SK-N-SH treated with all-trans-retinoic acid at 6 μM for 48 hours (cell line): Measurements from ENCODE around the gene MS4A10.

Experiments used
- ATAC-seq: fragments of 200-7000 bp; cut with Tn5 transposase; 3 replicates; pipeline ENCODE4 v1.9.1; 2020; ENCODE audit warnings: mild to moderate bottlenecking, moderate library complexity
- ARNTL ChIP-seq: fragments of 450-650 bp; formaldehyde crosslinking; IDR thresholded peaks from 2 replicates; pipeline ENCODE4 v1.5.0; 2020; ENCODE audit warnings: low read depth, mild to moderate bottlenecking, moderate library complexity, borderline replicate concordance
- BACH2 ChIP-seq: fragments of 250-450 bp; sonication (Bioruptor Pico); IDR thresholded peaks from 2 replicates; pipeline ENCODE4 v1.9.0; 2021; ENCODE audit warnings: mild to moderate bottlenecking, borderline replicate concordance
- CSDC2 ChIP-seq: fragments of 250-450 bp; sonication (Bioruptor Pico); IDR thresholded peaks from 2 replicates; pipeline ENCODE4 v1.5.0; 2020; ENCODE audit warnings: mild to moderate bottlenecking, moderate library complexity
- ESRRG ChIP-seq: fragments of 250-450 bp; sonication (Bioruptor Pico); IDR thresholded peaks from 2 replicates; pipeline ENCODE4 v1.6.1; 2021; ENCODE audit warnings: mild to moderate bottlenecking
- GLIS3 ChIP-seq: fragments of 250-450 bp; sonication (Bioruptor Pico); IDR thresholded peaks from 2 replicates; pipeline ENCODE4 v1.5.0; 2020; ENCODE audit warnings: mild to moderate bottlenecking, moderate library complexity
- ISL1 ChIP-seq: fragments of 250-450 bp; sonication (Bioruptor Pico); IDR thresholded peaks from 2 replicates; pipeline ENCODE4 v2.1.2; 2022; ENCODE audit warnings: mild to moderate bottlenecking, moderate library complexity
- OSR1 ChIP-seq: fragments of 250-450 bp; sonication (Bioruptor Pico); IDR thresholded peaks from 2 replicates; pipeline ENCODE4 v1.8.0; 2022; ENCODE audit warnings: moderate library complexity, mild to moderate bottlenecking, inconsistent platforms
- PPARA ChIP-seq: fragments of 250-450 bp; sonication (Bioruptor Pico); IDR thresholded peaks from 2 replicates; pipeline ENCODE4 v1.5.0; 2020; ENCODE audit warnings: mild to moderate bottlenecking, borderline replicate concordance
- RARB ChIP-seq: fragments of 250-450 bp; sonication (Bioruptor Pico); IDR thresholded peaks from 2 replicates; pipeline ENCODE4 v1.8.0; 2021; ENCODE audit warnings: mild to moderate bottlenecking, moderate library complexity
- TCF4 ChIP-seq: fragments of 250-450 bp; sonication (Bioruptor Pico); IDR thresholded peaks from 2 replicates; pipeline ENCODE4 v1.8.0; 2021; ENCODE audit warnings: mild to moderate bottlenecking, moderate library complexity, borderline replicate concordance
- TOX ChIP-seq: fragments of 250-450 bp; sonication (Bioruptor Pico); IDR thresholded peaks from 2 replicates; pipeline ENCODE4 v1.8.0; 2021; ENCODE audit warnings: mild to moderate bottlenecking, moderate library complexity, borderline replicate concordance
- ZC3H10 ChIP-seq: fragments of 250-450 bp; sonication (Bioruptor Pico); IDR thresholded peaks from 2 replicates; pipeline ENCODE4 v1.5.1; 2021; ENCODE audit warnings: mild to moderate bottlenecking, moderate library complexity
- ZFP3 ChIP-seq: fragments of 250-450 bp; sonication (Bioruptor Pico); IDR thresholded peaks from 2 replicates; pipeline ENCODE4 v1.5.0; 2020; ENCODE audit warnings: mild to moderate bottlenecking, moderate library complexity
- ZFP30 ChIP-seq: fragments of 450-650 bp; formaldehyde crosslinking; IDR thresholded peaks from 2 replicates; pipeline ENCODE4 v1.5.0; 2022; ENCODE audit warnings: mild to moderate bottlenecking, moderate library complexity
- ZNF565 ChIP-seq: fragments of 450-650 bp; formaldehyde crosslinking; conservative IDR thresholded peaks from 2 replicates; pipeline ENCODE4 v1.5.0; 2020; ENCODE audit warnings: low read depth, mild to moderate bottlenecking, moderate library complexity
- ZNF70 ChIP-seq: fragments of 450-650 bp; formaldehyde crosslinking; IDR thresholded peaks from 2 replicates; pipeline ENCODE4 v1.5.0; 2020; ENCODE audit warnings: mild to moderate bottlenecking, moderate library complexity
- ZNF8 ChIP-seq: fragments of 450-650 bp; formaldehyde crosslinking; IDR thresholded peaks from 2 replicates; pipeline ENCODE4 v1.5.0; 2020; ENCODE audit warnings: mild to moderate bottlenecking, moderate library complexity
- TF ChIP-seq, protein P1 (sequence below): fragments of 250-450 bp; sonication (Bioruptor Pico); IDR thresholded peaks from 2 replicates; pipeline ENCODE4 v1.8.0; 2020; ENCODE audit warnings: mild to moderate bottlenecking, moderate library complexity, borderline replicate concordance
- TF ChIP-seq, protein P2 (sequence below): fragments of 250-450 bp; sonication (Bioruptor Pico); IDR thresholded peaks from 2 replicates; pipeline ENCODE4 v1.5.1; 2021; ENCODE audit warnings: mild to moderate bottlenecking, moderate library complexity

Gene MS4A10

DNA sequence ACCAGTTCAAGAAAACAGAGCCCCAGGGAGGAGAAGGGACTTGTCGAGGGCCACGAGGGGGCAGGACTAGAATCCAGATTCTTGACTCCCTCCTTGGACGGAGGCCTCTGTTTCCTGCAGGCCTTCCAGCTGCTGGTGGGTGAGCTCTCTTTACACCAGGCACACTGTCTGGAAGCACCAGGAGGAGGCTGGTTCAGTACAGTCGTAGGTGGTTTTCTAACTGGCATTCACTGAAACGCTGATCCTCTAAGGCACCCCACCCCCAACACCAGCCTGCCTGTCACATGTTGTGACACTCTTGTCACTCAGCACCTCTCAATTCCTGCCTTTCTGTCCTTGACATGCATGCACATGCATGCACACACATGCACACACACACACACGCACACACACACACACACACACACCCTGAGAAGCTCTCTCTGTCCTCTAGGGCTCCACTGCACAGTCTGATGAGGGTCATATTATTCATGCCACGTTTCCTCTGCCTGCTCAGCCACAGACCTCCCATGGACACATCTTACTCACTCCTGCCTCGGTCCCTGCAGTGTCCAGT lies 751 bp downstream of the MS4A10 start (continued):
- TF ChIP-seq, protein P1, sequence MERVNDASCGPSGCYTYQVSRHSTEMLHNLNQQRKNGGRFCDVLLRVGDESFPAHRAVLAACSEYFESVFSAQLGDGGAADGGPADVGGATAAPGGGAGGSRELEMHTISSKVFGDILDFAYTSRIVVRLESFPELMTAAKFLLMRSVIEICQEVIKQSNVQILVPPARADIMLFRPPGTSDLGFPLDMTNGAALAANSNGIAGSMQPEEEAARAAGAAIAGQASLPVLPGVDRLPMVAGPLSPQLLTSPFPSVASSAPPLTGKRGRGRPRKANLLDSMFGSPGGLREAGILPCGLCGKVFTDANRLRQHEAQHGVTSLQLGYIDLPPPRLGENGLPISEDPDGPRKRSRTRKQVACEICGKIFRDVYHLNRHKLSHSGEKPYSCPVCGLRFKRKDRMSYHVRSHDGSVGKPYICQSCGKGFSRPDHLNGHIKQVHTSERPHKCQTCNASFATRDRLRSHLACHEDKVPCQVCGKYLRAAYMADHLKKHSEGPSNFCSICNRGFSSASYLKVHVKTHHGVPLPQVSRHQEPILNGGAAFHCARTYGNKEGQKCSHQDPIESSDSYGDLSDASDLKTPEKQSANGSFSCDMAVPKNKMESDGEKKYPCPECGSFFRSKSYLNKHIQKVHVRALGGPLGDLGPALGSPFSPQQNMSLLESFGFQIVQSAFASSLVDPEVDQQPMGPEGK (CRISPR knock-in tag) = no peak
- TF ChIP-seq TCF4 (no peak), TOX (CRISPR knock-in tag) (no peak), ZNF8 (CRISPR knock-in tag) (no peak), ZFP30 (CRISPR knock-in tag) (no peak), ISL1 (CRISPR knock-in tag) (no peak)

GRCh38 chr11:60786811-60787567 lies 1.9 kb downstream of the MS4A10 start:
- no peak for TF ChIP-seq ZNF8 (CRISPR knock-in tag)
- TF ChIP-seq, protein P1 (CRISPR knock-in tag) = no peak
- no peak for TF ChIP-seq GLIS3 (CRISPR knock-in tag)
- no peak for TF ChIP-seq ZNF70 (CRISPR knock-in tag)
- TF ChIP-seq ARNTL = no peak
- TF ChIP-seq OSR1 (CRISPR knock-in tag) = no peak
- no peak for TF ChIP-seq ZC3H10 (CRISPR knock-in tag)
- TF ChIP-seq BACH2 (CRISPR knock-in tag) = no peak
- no peak for TF ChIP-seq TOX (CRISPR knock-in tag)
- no peak for ATAC-seq

- no peak for ATAC-seq
- TF ChIP-seq BACH2 (CRISPR knock-in tag) (no peak), PPARA (no peak)
- TF ChIP-seq, protein P2, sequence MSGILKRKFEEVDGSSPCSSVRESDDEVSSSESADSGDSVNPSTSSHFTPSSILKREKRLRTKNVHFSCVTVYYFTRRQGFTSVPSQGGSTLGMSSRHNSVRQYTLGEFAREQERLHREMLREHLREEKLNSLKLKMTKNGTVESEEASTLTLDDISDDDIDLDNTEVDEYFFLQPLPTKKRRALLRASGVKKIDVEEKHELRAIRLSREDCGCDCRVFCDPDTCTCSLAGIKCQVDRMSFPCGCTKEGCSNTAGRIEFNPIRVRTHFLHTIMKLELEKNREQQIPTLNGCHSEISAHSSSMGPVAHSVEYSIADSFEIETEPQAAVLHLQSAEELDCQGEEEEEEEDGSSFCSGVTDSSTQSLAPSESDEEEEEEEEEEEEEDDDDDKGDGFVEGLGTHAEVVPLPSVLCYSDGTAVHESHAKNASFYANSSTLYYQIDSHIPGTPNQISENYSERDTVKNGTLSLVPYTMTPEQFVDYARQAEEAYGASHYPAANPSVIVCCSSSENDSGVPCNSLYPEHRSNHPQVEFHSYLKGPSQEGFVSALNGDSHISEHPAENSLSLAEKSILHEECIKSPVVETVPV (CRISPR knock-in tag) = no peak
These were observed 3.4 kb downstream of the MS4A10 start for GRCh38 chr11:60788401-60789125.

GRCh38 chr11:60790726-60791125 lies 5.6 kb downstream of the MS4A10 start:
- no peak for TF ChIP-seq ESRRG (CRISPR knock-in tag)
- TF ChIP-seq BACH2 (CRISPR knock-in tag) = no peak
- no peak for TF ChIP-seq ISL1 (CRISPR knock-in tag)
- TF ChIP-seq CSDC2 (CRISPR knock-in tag) = no peak
- ATAC-seq = no peak

DNA sequence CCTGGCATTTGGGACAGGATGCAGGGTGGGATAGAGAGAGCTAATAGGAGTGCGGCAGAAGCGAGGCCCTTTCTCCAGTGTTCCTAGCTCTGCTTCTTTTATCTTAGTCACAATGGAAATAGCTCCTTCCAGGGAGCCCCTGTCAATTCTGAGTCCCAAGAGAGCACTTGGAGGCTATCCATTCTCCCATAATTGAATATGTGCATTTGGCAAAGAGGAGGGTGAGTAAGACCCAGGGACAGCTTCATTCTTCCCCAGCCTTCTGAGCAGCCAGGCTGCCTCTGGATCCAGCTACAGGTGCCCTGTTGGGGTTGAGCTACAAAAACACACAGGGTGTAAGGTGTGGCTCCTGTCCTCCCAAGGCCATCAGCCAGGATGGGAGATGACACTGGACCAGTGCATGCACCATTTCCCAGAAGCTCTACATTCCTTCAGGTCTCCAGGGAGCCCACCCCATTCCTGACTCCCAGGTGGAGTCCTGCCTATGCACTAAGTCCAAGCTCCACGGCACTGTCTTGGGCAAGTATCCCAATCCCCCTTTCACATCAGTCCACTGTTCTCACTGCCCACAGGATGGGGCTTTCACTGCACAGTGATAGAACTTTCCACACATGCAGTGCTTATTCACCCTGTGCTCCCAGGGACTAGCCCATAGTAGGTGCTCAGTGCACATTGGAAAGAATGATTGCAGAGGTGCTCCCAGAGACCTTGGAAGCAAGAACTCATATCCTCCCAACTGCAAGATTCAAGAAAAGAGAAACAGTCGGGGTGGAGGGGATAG lies 6.2 kb downstream of the MS4A10 start:
- no peak for ATAC-seq
- TF ChIP-seq TCF4 = no peak
- TF ChIP-seq, all 23 proteins: peak for 0

GRCh38 chr11:60792521-60792920 lies 7.4 kb downstream of the MS4A10 start:
- ATAC-seq = no peak
- TF ChIP-seq GLIS3 (CRISPR knock-in tag) (no peak), OSR1 (CRISPR knock-in tag) (no peak), ZNF70 (CRISPR knock-in tag) (no peak), ZNF8 (CRISPR knock-in tag) (no peak), CSDC2 (CRISPR knock-in tag) (no peak), ARNTL (no peak), ZC3H10 (CRISPR knock-in tag) (no peak), RARB (no peak), ZNF565 (CRISPR knock-in tag) (no peak), ZFP3 (CRISPR knock-in tag) (no peak)
- TF ChIP-seq, all 23 proteins: peak for 0
